GM12878 (cell line): Measurements from ENCODE around the gene TMOD2. TPM values are rescaled to one million over a fixed set of nuclear protein-coding genes. Genes with fewer than 3 reads are reported as not detected.

Experiments
- ATAC-seq: fragments of 200-7000 bp; cut with Tn5 transposase; 3 replicates; pipeline ENCODE4 v1.9.1; 2020; ENCODE audit warnings: mild to moderate bottlenecking, moderate library complexity
- BruUV-seq: library from RNA; stranded (reverse); fragments of 400-500 nt; replicated peaks from 2 replicates; lab custom pipeline; 2021; lab: Mats Ljungman, UMichigan
- CTCF ChIA-PET: fragments of 300-600 bp; sonication (Branson Sonifier 250); formaldehyde crosslinking; extraction: SDS; loops from one replicate; lab custom pipeline; 2021; ENCODE audit warnings: inconsistent platforms; lab: Yijun Ruan, JAX
- POLR2A ChIA-PET: fragments of 350-600 bp; formaldehyde crosslinking; extraction: SDS; loops from one replicate; lab custom pipeline; 2021; ENCODE audit warnings: inconsistent platforms; lab: Charles Lee
- RAD21 ChIA-PET: fragments of 300-600 bp; sonication (Branson Sonifier 250); formaldehyde crosslinking; loops from one replicate; lab custom pipeline; 2023; ENCODE audit warnings: antibody characterized with exemption; ENCODE audit not compliant: unreplicated experiment; lab: Charles Lee
- SMC1A ChIA-PET: fragments of 300-600 bp; sonication (Branson Sonifier 250); formaldehyde crosslinking; loops from one replicate; lab custom pipeline; 2023; ENCODE audit not compliant: unreplicated experiment, uncharacterized antibody; lab: Charles Lee
- DNase-seq: peaks from one replicate; pipeline ENCODE4 v3.0.0-alpha.2; 2011; ENCODE audit warnings: low read depth, low spot score
- FAIRE-seq: peaks from 3 replicates; lab custom pipeline; 2011; peaks lifted over from hg19 to GRCh38; lab: Jason Lieb, UNC
- H2AFZ ChIP-seq: 2 replicates; pipeline ENCODE4 v1.6.0; 2011; ENCODE audit warnings: low read depth, low read length, control low read depth; ENCODE audit not compliant: control insufficient read depth
- H3K27ac ChIP-seq: 2 replicates; pipeline ENCODE4 v1.5.1; 2011; ENCODE audit warnings: control low read depth; ENCODE audit not compliant: control insufficient read depth, insufficient read depth
- H3K27me3 ChIP-seq, 2 experiments: replicated peaks in 1 of 2; 2 replicates each; pipeline versions ENCODE4 v1.6.0 to v1.6.1; 2011; ENCODE audit warnings: low read length in 1 of 2; ENCODE audit not compliant: control insufficient read depth in 2 of 2, insufficient read depth in 2 of 2
- H3K36me3 ChIP-seq, 2 experiments: 2 replicates each; pipeline ENCODE4 v1.5.1; 2011; ENCODE audit warnings: low read length in 1 of 2; ENCODE audit not compliant: control insufficient read depth in 2 of 2, insufficient read depth in 2 of 2
- H3K4me1 ChIP-seq: 2 replicates; pipeline ENCODE4 v1.6.1; 2011; ENCODE audit warnings: mild to moderate bottlenecking, low read length, moderate library complexity, mixed read lengths; ENCODE audit not compliant: control insufficient read depth, insufficient read depth
- H3K4me2 ChIP-seq: 2 replicates; pipeline ENCODE4 v1.6.0; 2011; ENCODE audit warnings: control low read depth; ENCODE audit not compliant: control insufficient read depth, insufficient read depth
- H3K4me3 ChIP-seq: fragments of 200-600 bp; sonication (generic); 2 replicates; pipeline ENCODE4 v1.5.1; 2016
- H3K79me2 ChIP-seq: 2 replicates; pipeline ENCODE4 v1.6.0; 2011; ENCODE audit warnings: low read length; ENCODE audit not compliant: control insufficient read depth, insufficient read depth
- H3K9ac ChIP-seq: 2 replicates; pipeline ENCODE4 v1.8.0; 2011; ENCODE audit warnings: low read length, control low read depth, mixed read lengths; ENCODE audit not compliant: control insufficient read depth, insufficient read depth
- H3K9me3 ChIP-seq: replicated peaks from 3 replicates; pipeline ENCODE4 v1.5.1; 2011; ENCODE audit warnings: mild to moderate bottlenecking, low read length; ENCODE audit not compliant: control insufficient read depth, insufficient read depth
- H4K20me1 ChIP-seq: 2 replicates; pipeline ENCODE4 v1.6.0; 2011; ENCODE audit not compliant: control insufficient read depth, insufficient read depth
- RBBP5 ChIP-seq: fragments of 200-600 bp; sonication (generic); conservative IDR thresholded peaks from 2 replicates; pipeline ENCODE4 v1.6.1; 2016
- SUZ12 ChIP-seq: fragments of 200-600 bp; sonication (generic); IDR thresholded peaks from one replicate; pipeline ENCODE4 v1.6.1; 2018; ENCODE audit warnings: antibody characterized with exemption, mild to moderate bottlenecking; ENCODE audit not compliant: unreplicated experiment
- WGBS: methylation state at CpG from one replicate; pipeline ENCODE4 v1.1.6; 2016; ENCODE audit warnings: low lambda C conversion rate; ENCODE audit not compliant: insufficient replicate concordance, insufficient coverage; ENCODE audit errors: missing lambda C conversion rate; 5-methylcytosine and 5-hydroxymethylcytosine counted together
- in situ Hi-C: fragments of 300-500 bp; cut with MboI; formaldehyde crosslinking; loops from 9 replicates; pipeline ENCODE4 v1.14.3; 2018; ENCODE audit warnings: mixed read lengths
- intact Hi-C: fragments of 100-400 bp; cut with micrococcal nuclease; formaldehyde crosslinking; loops from one replicate; pipeline ENCODE4 v1.14.2; 2022; ENCODE audit not compliant: unreplicated experiment
- polyA plus RNA-seq, 11 experiments: library from polyadenylated mRNA; depleted of rRNA in 4 of 11; unstranded in 6 of 11; stranded (reverse) in 5 of 11; fragments of >200 nt; fragmentation: Nextera tagmentation in 4 of 11; fragmentation: Illumina TruSeq in 1 of 11; extraction: Ambion mirVana in 4 of 11; extraction: Trizol in 1 of 11; gene quantifications; 1 replicate in 1 of 11; 2 replicates in 10 of 11; pipeline versions ENCODE4 v1.2.1 to v1.2.3, GENCODE V29; 2011 to 2016; ENCODE audit warnings: inconsistent platforms in 2 of 11, missing spikeins in 2 of 11, low read depth in 1 of 11
- total RNA-seq, 4 experiments: library from RNA; depleted of rRNA in 3 of 4; stranded (reverse); fragments of >200 nt in 3 of 4; fragmentation: Illumina TruSeq in 1 of 4; extraction: Trizol in 1 of 4; gene quantifications; 2 replicates each; pipeline versions ENCODE4 v1.2.1 to v1.2.3, GENCODE V29; 2013 to 2021
- TF ChIP-seq, protein P1 (sequence below): fragments of 450-650 bp; IDR thresholded peaks from 2 replicates; pipeline ENCODE4 v1.6.1; 2018; ENCODE audit warnings: borderline replicate concordance, mild to moderate bottlenecking; ENCODE audit not compliant: partially characterized antibody
- TF ChIP-seq, protein P2 (sequence below): IDR thresholded peaks from 2 replicates; pipeline ENCODE4 v1.6.1; 2012; ENCODE audit warnings: low read depth, low read length, improper control_type of control experiment

The TMOD2 gene
- total and polyA plus RNA-seq, 10 of the 15 experiments (the other 5 are each of a cell fraction or from before 2014, with no cell fraction given) = 0.61 to 15.2 (median 6.3) TPM

DNA sequence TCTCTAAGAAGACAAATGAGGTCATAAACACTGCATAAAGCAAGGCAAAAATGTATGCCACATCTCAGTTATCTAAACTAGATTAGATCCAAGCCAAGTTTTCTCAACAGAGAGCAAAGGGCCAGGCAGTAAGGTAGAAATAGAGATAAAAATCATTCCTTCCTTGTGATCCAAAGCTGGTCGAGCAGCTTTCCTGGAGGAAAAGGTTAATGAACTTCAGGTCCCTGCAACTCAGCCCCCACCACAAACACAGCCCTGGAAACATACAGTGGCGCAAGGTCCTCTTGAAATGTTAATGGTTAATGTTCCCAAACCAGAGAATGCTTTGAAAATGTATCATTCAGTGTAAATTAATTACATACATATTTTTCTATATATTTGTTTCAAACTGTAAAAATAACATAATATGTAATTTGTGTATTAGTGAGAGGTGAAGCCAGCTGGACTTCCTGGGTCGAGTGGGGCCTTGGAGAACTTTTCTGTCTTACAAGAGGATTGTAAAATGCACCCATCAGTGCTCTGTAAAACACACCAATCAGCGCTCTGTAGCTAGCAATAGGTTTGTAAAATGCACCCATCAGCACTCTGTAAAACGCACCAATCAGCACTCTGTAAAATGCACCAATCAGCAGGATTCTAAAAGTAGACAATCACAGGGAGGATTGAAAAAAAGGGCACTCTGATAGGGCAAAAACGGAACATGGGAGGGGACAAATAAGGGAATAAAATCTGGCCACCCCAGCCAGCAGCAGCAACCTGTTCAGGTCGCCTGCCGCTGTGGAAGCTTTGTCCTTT is 31.0 kb upstream of the TMOD2 start (continued):
- TF ChIP-seq, protein P1, sequence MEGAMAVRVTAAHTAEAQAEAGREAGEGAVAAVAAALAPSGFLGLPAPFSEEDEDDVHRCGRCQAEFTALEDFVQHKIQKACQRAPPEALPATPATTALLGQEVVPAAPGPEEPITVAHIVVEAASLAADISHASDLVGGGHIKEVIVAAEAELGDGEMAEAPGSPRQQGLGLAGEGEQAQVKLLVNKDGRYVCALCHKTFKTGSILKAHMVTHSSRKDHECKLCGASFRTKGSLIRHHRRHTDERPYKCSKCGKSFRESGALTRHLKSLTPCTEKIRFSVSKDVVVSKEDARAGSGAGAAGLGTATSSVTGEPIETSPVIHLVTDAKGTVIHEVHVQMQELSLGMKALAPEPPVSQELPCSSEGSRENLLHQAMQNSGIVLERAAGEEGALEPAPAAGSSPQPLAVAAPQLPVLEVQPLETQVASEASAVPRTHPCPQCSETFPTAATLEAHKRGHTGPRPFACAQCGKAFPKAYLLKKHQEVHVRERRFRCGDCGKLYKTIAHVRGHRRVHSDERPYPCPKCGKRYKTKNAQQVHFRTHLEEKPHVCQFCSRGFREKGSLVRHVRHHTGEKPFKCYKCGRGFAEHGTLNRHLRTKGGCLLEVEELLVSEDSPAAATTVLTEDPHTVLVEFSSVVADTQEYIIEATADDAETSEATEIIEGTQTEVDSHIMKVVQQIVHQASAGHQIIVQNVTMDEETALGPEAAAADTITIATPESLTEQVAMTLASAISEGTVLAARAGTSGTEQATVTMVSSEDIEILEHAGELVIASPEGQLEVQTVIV = no peak
- no peak for TF ChIP-seq SUZ12
- TF ChIP-seq, protein P2, sequence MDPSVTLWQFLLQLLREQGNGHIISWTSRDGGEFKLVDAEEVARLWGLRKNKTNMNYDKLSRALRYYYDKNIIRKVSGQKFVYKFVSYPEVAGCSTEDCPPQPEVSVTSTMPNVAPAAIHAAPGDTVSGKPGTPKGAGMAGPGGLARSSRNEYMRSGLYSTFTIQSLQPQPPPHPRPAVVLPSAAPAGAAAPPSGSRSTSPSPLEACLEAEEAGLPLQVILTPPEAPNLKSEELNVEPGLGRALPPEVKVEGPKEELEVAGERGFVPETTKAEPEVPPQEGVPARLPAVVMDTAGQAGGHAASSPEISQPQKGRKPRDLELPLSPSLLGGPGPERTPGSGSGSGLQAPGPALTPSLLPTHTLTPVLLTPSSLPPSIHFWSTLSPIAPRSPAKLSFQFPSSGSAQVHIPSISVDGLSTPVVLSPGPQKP = no peak

DNA sequence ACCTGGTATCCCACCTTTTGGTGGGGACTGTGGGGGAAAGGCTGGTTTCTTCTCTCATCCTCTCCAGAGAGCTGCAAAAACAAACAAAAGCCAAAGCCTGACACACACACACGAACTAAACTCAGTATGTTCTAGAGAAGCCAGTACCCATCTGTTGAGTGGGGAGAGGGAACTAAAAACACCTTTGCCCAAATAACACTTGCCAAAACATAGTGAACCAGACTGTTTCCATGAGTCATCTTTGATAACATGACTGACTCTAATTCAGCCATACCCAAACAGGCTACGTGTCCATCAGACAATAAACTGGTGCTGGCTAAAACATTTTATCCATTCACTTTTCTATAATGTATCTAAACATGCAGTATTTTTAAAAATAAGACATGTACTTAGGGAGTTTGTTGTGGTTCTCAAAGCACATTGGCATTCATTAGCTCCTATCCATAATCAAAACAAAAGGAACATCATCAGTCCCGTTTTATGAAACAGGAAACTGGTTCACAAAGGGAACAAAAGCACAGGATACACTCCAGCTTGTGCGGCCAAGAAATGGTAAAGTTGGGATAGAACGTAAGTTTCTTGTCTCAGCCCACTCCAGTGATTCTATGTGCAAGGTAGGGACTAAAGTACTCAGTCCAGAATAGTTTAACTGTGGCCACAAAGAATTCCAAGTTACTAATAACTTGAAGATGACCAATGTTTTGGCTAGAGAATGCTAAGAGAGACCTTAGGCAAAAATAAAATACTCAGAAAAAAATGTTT is 30.0 kb upstream of the TMOD2 start:
- ChIA-PET POLR2A (no interaction called here), RAD21 (no interaction called here)
- intact Hi-C loops = no loop called here

More for the DNA sequence above, 30.0 kb upstream of the TMOD2 start:
- Histone ChIP-seq H3K4me2 (no peak overlapping the region), H3K4me1 (peaks cover 3% of the 10 kb centered on the region), H3K79me2 (peaks cover 8% of the 10 kb centered on the region), H3K27me3 (no peaks in the 10 kb centered on the region), H3K4me3 (no peak overlapping the region), H3K9ac (no peak overlapping the region), H3K36me3 (peaks cover 0 to 9% of the 10 kb centered on the region in 2 experiments; a peak in 3 of 4 replicates), H4K20me1 (no peaks in the 10 kb centered on the region), H2AFZ (no peak overlapping the region), H3K27ac (no peak overlapping the region), H3K9me3 (no peaks in the 10 kb centered on the region)
- CTCF ChIA-PET = interaction anchor here (1.0 kb wide), 1 partner anchor 36 kb away, joined by 3 read pairs; no protein-coding TSS in a partner anchor
- in situ Hi-C loops = no loop called here
- DNase-seq (no peak), FAIRE-seq (no peak), ATAC-seq (no peak)
- SMC1A ChIA-PET = no interaction called here
- WGBS = 97% methylated on average over 5 of the region's 5 CpGs
- TF ChIP-seq RBBP5 = no peak
- BruUV-seq = no TSS peak
